ENCODE measurements around the gene KCNE4. TPM values are rescaled to one million over a fixed set of nuclear protein-coding genes. Genes with fewer than 3 reads are reported as not detected.

Gene KCNE4
- total and polyA plus RNA-seq, 9 of the 15 experiments (the other 6 are each of a cell fraction or from before 2014, with no cell fraction given) = not detected

DNA sequence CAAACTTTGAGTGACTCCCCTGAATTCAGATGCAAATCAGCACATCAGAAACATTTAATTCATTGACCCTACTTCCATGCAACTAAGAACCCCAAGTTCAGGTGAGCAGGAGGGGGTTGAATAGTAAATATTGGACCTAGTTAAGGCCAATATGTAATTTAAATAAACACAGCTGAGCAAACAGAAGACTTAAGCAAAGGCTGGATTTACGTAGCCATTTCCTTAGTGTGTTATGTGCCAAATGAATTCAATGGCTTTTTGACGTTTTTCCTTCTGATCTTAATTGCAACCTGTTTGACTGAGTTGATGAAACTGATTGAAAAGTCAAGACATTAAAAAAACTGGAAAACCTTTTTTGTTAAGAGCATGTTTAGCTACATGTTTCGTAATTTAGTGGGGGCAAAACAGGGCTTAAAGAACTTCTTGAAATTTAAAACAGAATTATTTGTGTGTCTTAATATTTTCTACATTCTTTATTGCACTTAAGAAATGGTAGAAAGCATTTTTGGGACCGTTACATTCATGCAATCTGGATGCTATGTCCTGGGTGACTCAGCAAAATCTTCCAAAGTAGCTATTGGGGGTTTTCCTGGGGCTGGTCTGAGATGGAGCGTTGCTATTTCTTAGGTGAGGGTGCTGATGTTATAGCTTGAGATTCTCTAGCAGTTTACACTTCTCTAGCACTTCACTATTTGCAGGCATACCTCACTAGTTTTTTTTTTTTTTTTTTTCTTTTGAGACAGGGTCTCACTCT, 25.5 kb upstream of the KCNE4 start:
- POLR2A ChIA-PET = interaction anchor here (0.5 kb wide), 1 partner anchor 52 kb away, joined by 4 read pairs; no protein-coding TSS in a partner anchor
- peak; percentile 64; the same call in 2 of the 3 replicates for ATAC-seq
- intact Hi-C loops (cut with micrococcal nuclease) = no loop called here
- Histone ChIP-seq H2AFZ (ENCODE audit: low read depth, low read length) (no peak overlapping the region), H4K20me1 (replicated peaks; ENCODE audit: control insufficient read depth, insufficient read depth, low read length) (no peaks in the 10 kb centered on the region), H3K27me3 (ENCODE audit: control insufficient read depth in 2 of 2, insufficient read depth in 2 of 2, low read length in 2 of 2) (no peaks in the 10 kb centered on the region), H3K4me2 (ENCODE audit: insufficient read depth, low read length) (no peak overlapping the region), H3K9me3 (replicated peaks; ENCODE audit: control insufficient read depth, insufficient read depth, low read depth, low read length) (no peaks in the 10 kb centered on the region), H3K79me2 (ENCODE audit: control insufficient read depth, insufficient read depth, low read length) (no peaks in the 10 kb centered on the region), H3K4me3 (no peak overlapping the region), H3K27ac (ENCODE audit: extremely low read depth, low read depth, low read length) (no peak overlapping the region; the same call in 2 of the 3 replicates), H3K36me3 (ENCODE audit: control insufficient read depth, insufficient read depth, low read length) (no peaks in the 10 kb centered on the region), H3K9ac (ENCODE audit: insufficient read depth in 1 of 2, low read depth in 2 of 2, low read length in 2 of 2) (no peak overlapping the region), H3K9me1 (ENCODE audit: control insufficient read depth, insufficient read depth, low read length) (no peaks in the 10 kb centered on the region), H3K4me1 (replicated peaks in 1 of 2; ENCODE audit: control insufficient read depth in 2 of 2, insufficient read depth in 2 of 2, low read length in 2 of 2) (peaks cover 0 to 8% of the 10 kb centered on the region in 2 experiments; a peak in 3 of 5 replicates)
- in situ Hi-C loops (cut with MboI) = no loop called here
- BruUV-seq (replicated peaks) = no TSS peak
- FAIRE-seq = no peak
- DNase-seq (ENCODE audit: extremely low read depth in 1 of 4, low spot score in 3 of 4) = peak in 2 of 4 experiments; percentile 24 to 40
- WGBS (ENCODE audit: insufficient coverage, low coverage, missing lambda C conversion rate) = 3% methylated on average over 4 of the region's 5 CpGs
- CTCF ChIA-PET (ENCODE audit: low intra/inter-chr PET ratio) = no interaction called here
- TF ChIP-seq FOXJ3 (CRISPR knock-in tag; IDR thresholded peaks at IDR 0.05) (no peak), TEAD2 (tag; IDR thresholded peaks at IDR 0.05) (no peak), SREBF2 (CRISPR knock-in tag; IDR thresholded peaks at IDR 0.05) (no peak), EWSR1 (IDR thresholded peaks at IDR 0.05; ENCODE audit: borderline replicate concordance, low read depth, partially characterized antibody) (no peak)
- TF ChIP-seq, protein P1, sequence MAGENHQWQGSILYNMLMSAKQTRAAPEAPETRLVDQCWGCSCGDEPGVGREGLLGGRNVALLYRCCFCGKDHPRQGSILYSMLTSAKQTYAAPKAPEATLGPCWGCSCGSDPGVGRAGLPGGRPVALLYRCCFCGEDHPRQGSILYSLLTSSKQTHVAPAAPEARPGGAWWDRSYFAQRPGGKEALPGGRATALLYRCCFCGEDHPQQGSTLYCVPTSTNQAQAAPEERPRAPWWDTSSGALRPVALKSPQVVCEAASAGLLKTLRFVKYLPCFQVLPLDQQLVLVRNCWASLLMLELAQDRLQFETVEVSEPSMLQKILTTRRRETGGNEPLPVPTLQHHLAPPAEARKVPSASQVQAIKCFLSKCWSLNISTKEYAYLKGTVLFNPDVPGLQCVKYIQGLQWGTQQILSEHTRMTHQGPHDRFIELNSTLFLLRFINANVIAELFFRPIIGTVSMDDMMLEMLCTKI (IDR thresholded peaks at IDR 0.05; ENCODE audit: partially characterized antibody) = no peak
- TF ChIP-seq, protein P2, sequence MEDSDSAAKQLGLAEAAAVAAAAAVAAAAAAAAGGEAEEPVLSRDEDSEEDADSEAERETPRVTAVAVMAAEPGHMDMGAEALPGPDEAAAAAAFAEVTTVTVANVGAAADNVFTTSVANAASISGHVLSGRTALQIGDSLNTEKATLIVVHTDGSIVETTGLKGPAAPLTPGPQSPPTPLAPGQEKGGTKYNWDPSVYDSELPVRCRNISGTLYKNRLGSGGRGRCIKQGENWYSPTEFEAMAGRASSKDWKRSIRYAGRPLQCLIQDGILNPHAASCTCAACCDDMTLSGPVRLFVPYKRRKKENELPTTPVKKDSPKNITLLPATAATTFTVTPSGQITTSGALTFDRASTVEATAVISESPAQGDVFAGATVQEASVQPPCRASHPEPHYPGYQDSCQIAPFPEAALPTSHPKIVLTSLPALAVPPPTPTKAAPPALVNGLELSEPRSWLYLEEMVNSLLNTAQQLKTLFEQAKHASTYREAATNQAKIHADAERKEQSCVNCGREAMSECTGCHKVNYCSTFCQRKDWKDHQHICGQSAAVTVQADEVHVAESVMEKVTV (CRISPR knock-in tag; IDR thresholded peaks at IDR 0.05) = no peak
- TF ChIP-seq, protein P3, sequence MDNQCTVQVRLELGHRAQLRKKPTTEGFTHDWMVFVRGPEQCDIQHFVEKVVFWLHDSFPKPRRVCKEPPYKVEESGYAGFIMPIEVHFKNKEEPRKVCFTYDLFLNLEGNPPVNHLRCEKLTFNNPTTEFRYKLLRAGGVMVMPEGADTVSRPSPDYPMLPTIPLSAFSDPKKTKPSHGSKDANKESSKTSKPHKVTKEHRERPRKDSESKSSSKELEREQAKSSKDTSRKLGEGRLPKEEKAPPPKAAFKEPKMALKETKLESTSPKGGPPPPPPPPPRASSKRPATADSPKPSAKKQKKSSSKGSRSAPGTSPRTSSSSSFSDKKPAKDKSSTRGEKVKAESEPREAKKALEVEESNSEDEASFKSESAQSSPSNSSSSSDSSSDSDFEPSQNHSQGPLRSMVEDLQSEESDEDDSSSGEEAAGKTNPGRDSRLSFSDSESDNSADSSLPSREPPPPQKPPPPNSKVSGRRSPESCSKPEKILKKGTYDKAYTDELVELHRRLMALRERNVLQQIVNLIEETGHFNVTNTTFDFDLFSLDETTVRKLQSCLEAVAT (IDR thresholded peaks at IDR 0.05) = no peak
- TF ChIP-seq, protein P4, sequence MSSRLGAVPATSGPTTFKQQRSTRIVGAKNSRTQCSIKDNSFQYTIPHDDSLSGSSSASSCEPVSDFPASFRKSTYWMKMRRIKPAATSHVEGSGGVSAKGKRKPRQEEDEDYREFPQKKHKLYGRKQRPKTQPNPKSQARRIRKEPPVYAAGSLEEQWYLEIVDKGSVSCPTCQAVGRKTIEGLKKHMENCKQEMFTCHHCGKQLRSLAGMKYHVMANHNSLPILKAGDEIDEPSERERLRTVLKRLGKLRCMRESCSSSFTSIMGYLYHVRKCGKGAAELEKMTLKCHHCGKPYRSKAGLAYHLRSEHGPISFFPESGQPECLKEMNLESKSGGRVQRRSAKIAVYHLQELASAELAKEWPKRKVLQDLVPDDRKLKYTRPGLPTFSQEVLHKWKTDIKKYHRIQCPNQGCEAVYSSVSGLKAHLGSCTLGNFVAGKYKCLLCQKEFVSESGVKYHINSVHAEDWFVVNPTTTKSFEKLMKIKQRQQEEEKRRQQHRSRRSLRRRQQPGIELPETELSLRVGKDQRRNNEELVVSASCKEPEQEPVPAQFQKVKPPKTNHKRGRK (tag; IDR thresholded peaks at IDR 0.05) = no peak
- TF ChIP-seq, protein P5, sequence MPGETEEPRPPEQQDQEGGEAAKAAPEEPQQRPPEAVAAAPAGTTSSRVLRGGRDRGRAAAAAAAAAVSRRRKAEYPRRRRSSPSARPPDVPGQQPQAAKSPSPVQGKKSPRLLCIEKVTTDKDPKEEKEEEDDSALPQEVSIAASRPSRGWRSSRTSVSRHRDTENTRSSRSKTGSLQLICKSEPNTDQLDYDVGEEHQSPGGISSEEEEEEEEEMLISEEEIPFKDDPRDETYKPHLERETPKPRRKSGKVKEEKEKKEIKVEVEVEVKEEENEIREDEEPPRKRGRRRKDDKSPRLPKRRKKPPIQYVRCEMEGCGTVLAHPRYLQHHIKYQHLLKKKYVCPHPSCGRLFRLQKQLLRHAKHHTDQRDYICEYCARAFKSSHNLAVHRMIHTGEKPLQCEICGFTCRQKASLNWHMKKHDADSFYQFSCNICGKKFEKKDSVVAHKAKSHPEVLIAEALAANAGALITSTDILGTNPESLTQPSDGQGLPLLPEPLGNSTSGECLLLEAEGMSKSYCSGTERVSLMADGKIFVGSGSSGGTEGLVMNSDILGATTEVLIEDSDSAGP (CRISPR knock-in tag; IDR thresholded peaks at IDR 0.05) = no peak
- TF ChIP-seq, protein P6, sequence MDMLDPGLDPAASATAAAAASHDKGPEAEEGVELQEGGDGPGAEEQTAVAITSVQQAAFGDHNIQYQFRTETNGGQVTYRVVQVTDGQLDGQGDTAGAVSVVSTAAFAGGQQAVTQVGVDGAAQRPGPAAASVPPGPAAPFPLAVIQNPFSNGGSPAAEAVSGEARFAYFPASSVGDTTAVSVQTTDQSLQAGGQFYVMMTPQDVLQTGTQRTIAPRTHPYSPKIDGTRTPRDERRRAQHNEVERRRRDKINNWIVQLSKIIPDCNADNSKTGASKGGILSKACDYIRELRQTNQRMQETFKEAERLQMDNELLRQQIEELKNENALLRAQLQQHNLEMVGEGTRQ (CRISPR knock-in tag; IDR thresholded peaks at IDR 0.05) = no peak
